GM13977 (cell line): ENCODE data around the gene RGL2.

Experiments
- DNase-seq: peaks from one replicate; pipeline ENCODE4 v3.0.0; 2012; ENCODE audit warnings: low spot score
- in situ Hi-C: fragments of 300-500 bp; cut with MboI; formaldehyde crosslinking; loops from one replicate; pipeline ENCODE4 v1.12.0; 2022; ENCODE audit warnings: low sequenced_read_pairs, low pct_unique_long_range_greater_than_20kb, mixed read lengths, inconsistent platforms; ENCODE audit not compliant: unreplicated experiment
- TF ChIP-seq, protein P1 (sequence below): IDR thresholded peaks from 2 replicates; pipeline ENCODE4 v1.5.1; 2012; ENCODE audit warnings: mild to moderate bottlenecking, control low read depth; ENCODE audit not compliant: insufficient read depth; ENCODE audit errors: extremely low read depth, missing control alignments

Gene RGL2

DNA sequence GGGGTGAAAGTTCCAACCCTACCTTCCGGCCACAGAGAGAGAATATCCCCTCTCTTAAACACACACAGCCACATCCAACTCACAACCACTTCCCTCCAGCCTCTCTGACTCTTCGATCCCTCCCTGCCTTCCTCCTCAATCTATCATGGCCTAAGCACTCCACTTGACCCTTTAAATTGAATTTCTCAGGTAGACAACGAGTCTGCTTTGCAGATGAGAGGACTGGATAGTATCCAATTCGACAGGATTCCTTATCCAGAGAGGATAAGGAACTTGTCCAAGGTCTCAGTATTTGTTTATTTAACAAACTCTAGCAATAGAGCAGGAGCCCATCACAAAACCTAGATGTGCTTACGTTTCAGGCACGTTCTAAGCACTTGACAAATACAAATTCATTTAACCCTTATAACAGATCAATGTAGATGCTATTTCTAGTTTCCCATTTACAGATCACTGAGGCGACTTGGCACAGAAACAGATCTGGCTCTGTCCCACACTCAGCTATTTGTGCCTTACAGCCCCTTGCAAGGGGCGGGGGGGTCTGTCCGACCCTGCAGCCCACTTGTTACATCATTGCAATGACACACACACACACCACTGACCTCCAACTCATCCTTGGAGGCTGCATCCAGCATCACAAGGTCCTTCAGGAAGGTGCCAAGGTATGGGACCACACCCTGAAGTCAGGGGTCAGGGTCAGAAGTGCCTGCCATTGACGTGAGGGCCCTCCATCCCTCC, 4.5 kb downstream of the RGL2 start:
- no peak for DNase-seq
- in situ Hi-C loops, result no loop called here
- TF ChIP-seq, protein P1, sequence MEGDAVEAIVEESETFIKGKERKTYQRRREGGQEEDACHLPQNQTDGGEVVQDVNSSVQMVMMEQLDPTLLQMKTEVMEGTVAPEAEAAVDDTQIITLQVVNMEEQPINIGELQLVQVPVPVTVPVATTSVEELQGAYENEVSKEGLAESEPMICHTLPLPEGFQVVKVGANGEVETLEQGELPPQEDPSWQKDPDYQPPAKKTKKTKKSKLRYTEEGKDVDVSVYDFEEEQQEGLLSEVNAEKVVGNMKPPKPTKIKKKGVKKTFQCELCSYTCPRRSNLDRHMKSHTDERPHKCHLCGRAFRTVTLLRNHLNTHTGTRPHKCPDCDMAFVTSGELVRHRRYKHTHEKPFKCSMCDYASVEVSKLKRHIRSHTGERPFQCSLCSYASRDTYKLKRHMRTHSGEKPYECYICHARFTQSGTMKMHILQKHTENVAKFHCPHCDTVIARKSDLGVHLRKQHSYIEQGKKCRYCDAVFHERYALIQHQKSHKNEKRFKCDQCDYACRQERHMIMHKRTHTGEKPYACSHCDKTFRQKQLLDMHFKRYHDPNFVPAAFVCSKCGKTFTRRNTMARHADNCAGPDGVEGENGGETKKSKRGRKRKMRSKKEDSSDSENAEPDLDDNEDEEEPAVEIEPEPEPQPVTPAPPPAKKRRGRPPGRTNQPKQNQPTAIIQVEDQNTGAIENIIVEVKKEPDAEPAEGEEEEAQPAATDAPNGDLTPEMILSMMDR, result no peak

GRCh38 chr6:33292996-33293682, 5.6 kb downstream of the RGL2 start:
- TF ChIP-seq, protein P1, result no peak
- DNase-seq, result no peak
- in situ Hi-C loops, result no loop called here

DNA sequence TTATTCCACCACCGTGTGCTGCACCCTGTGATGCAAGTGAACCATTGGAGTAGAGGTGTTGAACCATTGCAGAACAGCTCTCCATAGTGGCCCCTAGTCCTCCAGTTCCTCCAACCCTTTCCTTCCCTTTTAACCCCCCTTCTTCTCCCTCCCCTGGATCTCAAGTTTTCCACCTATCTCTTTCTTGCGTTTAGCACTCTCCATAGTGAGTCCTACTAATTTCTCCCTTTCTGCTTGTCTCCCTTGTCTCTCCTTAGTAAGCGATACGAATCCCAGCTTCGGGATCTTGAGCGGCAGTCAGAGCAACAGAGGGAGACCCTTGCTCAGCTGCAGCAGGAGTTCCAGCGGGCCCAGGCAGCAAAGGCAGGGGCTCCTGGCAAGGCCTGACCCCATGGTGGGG, 8.3 kb downstream of the RGL2 start:
- in situ Hi-C loops, result no loop called here
- DNase-seq, result no peak

GRCh38 chr6:33289784-33290315, 8.9 kb downstream of the RGL2 start:
- TF ChIP-seq, protein P1, result no peak
- in situ Hi-C loops, result no loop called here
- DNase-seq, result no peak

More for the DNA sequence above, 8.3 kb downstream of the RGL2 start:
- TF ChIP-seq, protein P1, result no peak

DNA sequence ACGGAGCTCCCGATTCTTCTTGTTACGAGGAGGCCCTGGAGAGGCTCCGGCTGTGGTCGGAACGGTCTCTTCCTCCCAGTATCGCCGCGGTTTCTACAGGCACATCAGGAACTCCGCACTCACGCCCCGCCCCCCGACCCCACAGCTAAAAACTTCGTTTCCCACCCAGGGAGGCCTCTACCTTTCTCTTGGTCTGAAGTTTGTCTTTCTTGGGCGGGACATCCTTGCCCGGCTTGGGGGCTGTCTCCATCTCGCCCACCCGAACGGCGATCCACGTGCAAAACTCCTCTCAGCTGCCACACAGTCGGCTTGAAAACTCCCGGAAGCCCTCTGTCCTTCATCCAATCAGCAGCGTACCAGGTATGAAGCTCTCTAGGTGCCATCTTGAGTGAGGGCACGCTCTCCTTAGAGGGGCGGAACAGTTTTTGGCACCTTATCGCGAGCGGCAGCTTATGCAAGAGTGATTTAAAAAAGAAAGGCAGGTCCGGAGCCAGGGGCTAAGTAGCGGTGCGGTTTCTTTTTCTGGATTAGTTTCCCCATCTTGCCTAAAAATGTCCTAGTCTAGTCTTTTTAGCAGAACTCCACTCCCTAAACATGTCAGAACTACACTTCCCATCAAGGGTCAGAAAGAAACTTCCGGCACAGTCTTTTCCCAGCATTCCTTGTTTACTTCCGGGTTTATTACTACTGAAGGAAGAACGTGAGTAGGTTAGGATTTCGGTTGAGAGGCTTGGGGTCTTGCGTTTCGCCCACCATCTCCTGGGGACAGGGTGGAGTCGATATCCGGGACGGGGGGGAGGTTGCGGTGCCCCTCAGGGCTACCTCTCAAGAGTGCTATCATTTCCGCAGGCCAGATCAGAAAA, 9.6 kb downstream of the RGL2 start, which contains the start of the genes PFDN6 and WDR46:
PFDN6 (plus strand) TSS at position 681 of the 863 bp plus-strand sequence. CDS start 256 bp downstream, outside the sequence.
WDR46 (minus strand) TSS at position 319 of the 863 bp plus-strand sequence; CDS start at position 250, 69 bp downstream.
- in situ Hi-C loops, result no loop called here
- TF ChIP-seq, protein P1, result no peak
- DNase-seq, result peak; percentile 94
